GM19035 (cell line): ENCODE results near the gene ALPP.

Experiments
- ATAC-seq: cut with Tn5 transposase; IDR thresholded peaks from one replicate; pipeline ENCODE4 v1.9.1; 2021; ENCODE audit not compliant: unreplicated experiment

The ALPP gene

GRCh38 chr2:232340171-232340935 lies 38.2 kb upstream of the ALPP start:
- no peak for ATAC-seq

- no peak for ATAC-seq
Measured at GRCh38 chr2:232341061-232341738, 37.4 kb upstream of the ALPP start.

DNA sequence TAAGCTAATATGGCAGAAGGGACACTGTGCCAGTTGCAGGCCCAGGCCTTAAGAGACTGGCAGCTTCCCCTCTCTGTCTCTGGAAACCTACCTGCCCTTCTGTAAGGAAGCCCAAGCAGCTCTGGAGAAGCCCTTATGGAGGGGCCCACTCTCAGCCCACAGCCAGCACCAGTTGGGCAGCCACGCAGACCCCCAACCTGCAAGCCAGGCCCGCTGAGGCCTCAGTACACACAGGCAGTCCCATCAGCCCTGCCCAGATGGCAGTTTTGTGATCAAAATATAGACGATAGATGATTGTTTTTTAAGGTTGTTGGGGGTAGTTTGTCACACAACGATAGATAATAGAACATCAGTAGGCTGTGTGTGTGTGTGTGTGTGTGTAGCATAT lies 36.8 kb upstream of the ALPP start:
- ATAC-seq, result no peak

GRCh38 chr2:232342635-232343565 lies 35.7 kb upstream of the ALPP start:
- no peak for ATAC-seq

DNA sequence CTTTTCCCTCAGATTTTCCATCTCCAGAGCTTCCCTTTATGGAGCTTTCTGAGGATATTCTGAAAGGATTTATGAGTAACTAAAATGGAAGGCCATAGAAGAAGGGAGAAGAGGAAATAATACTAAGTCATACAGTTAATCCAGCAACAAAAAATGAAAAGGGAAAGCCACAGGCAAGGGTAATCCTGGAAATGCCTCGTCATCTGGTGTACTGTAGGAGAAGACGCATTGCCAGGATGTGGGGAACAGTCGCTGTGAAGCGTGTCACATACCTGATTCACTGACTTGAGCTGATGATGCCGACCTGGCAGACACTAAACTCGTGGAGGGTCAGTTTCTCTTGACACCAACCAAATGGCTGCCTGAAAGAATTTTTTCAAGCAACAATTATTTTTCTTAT lies 34.7 kb upstream of the ALPP start:
- ATAC-seq, result no peak

DNA sequence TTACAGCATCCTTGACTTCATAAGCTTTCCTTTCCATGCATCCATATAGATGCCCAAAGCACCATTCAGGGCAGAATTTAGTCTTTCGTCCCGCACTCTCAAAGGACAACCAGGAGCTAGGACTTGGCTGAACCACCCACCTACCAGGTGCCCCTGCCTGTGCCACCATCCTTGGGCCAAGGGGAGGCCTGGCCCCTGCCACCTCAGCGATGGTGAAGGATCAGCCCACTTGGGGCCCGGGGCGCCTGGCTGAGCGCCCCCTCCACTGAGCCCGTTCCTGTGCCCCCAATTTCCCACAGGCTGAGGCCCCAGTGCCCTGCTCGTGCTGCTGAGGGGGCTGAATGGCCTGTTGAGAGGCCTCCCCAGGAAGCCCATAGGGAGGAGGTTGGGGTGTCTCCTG lies 33.3 kb upstream of the ALPP start:
- no peak for ATAC-seq

DNA sequence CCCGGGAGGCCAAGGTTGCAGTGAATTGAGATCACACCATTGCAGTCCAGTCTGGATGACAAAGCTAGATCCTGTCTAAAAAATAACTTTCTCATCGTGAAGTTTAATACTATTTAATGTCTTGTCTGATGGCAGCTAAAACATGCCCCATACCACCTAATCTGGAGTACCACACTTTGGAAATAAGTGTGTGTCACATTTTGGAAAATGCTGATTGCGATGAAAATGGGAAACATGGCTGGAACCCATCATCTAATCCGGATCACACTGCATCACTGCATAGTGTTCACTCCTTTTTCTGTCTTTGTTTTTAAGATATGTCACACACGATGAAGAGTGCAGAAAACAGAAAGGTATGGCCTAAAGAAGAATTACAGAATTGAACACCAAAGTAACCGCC lies 31.2 kb upstream of the ALPP start:
- no peak for ATAC-seq

DNA sequence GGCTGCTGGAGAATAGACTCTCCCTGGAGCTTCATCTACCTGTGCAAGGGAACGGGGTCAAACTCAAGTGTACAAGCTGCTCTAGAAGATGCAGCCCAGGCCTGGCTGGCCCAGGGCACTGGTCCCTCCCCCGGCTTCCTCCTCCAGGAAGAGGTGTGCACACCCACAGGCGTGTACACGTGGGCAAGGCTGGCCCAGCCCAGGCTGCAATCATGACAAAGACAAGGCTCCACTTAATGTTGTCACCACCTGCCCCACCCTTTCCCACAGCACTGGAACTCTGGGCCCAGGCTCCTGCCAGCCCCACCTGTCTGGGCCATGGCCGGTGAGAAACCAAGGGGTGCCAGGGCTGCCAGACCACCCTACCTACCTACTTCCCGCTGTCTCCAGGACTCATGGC lies 29.6 kb upstream of the ALPP start:
- ATAC-seq, result no peak

DNA sequence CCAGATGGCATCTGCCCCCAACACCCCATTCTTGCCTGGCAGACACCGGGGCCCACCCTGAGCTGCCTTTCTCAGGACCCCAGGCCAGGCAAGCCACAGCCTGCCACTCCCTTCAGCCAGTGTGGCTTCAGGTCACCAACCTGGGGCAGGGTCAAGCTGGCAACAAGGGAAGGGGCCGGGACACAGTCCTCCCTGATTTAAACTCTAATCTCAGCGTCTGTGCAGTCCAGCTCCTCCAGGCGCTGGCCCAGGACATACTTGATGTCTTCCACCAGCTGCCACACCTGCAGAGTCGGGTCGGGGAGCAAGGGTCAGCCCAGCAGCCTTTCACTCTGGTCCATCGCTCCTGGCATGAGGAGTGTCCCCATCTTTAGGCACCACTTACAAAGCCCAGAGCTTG lies 29.0 kb upstream of the ALPP start:
- no peak for ATAC-seq

- no peak for ATAC-seq
Measured at GRCh38 chr2:232349946-232350635, 28.5 kb upstream of the ALPP start.

- no peak for ATAC-seq
Measured at GRCh38 chr2:232350804-232351685, 27.5 kb upstream of the ALPP start.

DNA sequence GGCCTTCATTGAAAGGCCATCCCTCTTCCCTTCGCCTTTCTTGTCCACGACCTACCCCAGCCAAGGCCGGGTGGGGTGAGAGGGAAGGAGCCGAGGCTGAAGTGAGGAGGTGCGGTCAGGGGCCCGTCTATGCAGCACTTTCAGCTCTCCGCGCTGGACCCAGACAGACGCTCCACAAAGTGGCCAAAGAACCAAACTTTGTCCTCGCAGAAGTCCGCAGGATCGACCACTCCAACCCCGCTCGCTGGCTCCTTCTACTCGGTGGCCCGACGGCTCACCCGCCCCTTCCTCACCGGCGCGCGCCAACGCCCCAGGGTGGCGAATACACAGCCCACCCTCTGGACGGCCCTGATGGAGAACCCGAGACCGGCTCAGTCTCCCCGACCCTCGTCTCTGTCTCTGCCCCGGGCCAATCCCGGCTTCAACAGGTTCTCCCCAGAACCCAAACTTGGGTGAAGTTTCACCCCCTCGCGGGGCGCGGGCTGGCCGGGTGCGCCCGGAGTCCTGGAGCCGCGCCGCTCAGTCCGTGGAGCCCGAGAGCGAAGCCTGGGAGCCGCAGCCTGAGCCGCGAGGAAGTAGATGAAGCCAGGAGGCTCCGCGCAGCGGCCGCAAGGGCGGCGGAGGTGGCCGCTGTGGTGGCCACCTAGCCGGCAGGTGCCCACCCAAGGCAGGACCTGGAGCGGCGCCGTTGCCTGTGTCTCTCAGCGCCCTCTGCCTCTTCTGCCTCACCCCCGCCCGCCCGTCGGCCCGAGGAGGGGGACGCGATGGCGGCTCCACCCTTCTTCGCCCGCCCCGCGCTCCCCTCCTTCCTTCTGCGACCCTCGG lies 26.7 kb upstream of the ALPP start:
- ATAC-seq, result no peak

GRCh38 chr2:232352511-232353091 lies 25.9 kb upstream of the ALPP start:
- no peak for ATAC-seq

- ATAC-seq, result no peak
Measured at GRCh38 chr2:232353096-232353495, 25.5 kb upstream of the ALPP start.

DNA sequence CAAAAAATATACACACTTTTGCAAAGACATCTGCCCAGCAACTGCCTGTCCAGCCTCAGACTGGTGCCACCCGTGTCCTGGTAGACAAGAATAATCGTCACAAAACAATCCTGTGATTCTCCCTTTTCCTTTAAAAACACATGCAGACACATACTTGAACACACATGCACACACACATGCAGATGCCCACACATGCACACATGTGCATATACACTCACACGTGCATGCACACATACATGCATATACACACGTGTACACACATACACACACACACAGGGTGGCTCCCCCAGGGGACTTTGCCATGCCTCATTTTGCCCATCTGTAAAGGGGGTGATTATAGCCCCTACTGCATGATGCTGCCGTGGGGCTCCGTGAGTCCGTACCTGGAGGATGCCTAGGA lies 24.9 kb upstream of the ALPP start:
- no peak for ATAC-seq

GRCh38 chr2:232354069-232354468 lies 24.5 kb upstream of the ALPP start:
- ATAC-seq, result no peak

DNA sequence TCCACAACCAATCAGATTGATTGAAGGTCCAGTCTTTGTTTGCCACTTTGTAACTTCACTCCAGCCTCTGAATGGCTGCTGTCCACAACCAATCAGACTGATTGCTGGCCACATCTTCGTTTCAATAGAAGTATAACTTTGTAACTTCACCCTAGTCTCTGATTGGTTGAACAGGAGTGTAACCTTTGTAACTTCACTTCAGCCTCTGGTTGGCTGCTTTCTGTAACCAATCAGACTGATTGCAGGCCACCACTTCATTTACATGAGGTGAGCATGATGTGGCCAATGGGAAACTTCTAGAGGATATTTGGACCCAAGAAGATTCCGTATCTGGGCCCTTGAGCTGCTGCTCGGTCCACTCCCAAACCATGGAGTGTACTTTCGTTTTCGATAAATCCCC lies 16.9 kb upstream of the ALPP start:
- no peak for ATAC-seq

DNA sequence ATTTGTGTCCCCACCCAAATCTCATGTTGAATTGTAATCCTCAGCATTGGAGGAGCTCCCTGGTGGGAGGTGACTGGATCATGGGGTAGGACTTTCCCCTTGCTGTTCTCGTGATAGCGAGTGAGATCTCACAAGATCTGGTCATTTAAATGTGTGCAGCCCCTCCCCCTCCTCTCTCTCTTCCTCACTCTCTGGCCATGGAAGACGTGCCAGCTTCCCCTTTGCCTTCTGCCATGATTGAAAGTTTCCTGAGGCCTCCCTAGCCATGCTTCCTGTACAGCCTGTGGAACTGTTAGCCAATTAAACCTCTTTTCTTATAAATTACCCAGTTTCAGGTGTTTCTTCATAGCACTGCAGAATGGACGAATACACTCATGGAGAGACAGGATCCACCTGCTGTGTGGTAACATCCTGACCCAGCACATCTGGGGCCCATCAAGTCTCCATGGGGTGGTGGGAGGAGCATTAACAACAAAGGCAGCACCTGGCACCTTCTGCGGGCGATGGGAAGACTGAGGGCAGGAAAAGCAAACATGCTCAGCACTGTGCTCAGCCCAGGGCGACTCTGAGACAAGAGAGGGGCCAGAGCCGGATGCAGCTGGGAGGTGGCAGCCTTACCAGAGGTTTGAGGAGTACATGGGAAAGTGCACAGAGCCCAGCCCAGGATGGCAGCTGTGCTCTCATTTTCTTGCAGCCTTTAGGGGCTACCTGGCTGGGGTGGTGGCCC lies 16.2 kb upstream of the ALPP start:
- ATAC-seq, result no peak
